Heart left ventricle (tissue), 16 donors: ENCODE measurements around the gene SYT9. TPM values are rescaled to one million over a fixed set of nuclear protein-coding genes. Genes with fewer than 3 reads are reported as not detected.

Experiments
- ATAC-seq, 4 donors: fragments of 200-7000 bp; cut with Tn5 transposase; one replicate each; pipeline ENCODE4 v1.9.1; 2020 to 2022; ENCODE audit warnings: moderate library complexity in 4 of 4, mild to moderate bottlenecking in 3 of 4, moderate number of reproducible peaks in 1 of 4
- DNase-seq, 5 donors: peaks; one replicate each; pipeline ENCODE4 v3.0.0-alpha.2; 2020
- H3K27ac ChIP-seq, 12 donors: fragments of 200-600 bp; sonication (generic) in 4 of 12; one replicate each; pipeline versions ENCODE4 v1.5.0 to v1.8.0; 2016 to 2022; ENCODE audit warnings: mild to moderate bottlenecking in 2 of 12
- H3K27me3 ChIP-seq, 9 donors: fragments of 200-600 bp; sonication (generic) in 2 of 9; one replicate each; pipeline versions ENCODE4 v1.5.1 to v1.8.0; 2016 to 2022; ENCODE audit warnings: mild to moderate bottlenecking in 3 of 9
- H3K36me3 ChIP-seq, 9 donors: fragments of 200-600 bp; sonication (generic) in 2 of 9; one replicate each; pipeline versions ENCODE4 v1.5.0 to v1.8.0; 2018 to 2022; ENCODE audit warnings: mild to moderate bottlenecking in 2 of 9
- H3K4me1 ChIP-seq, 12 donors: fragments of 200-600 bp; sonication (generic) in 4 of 12; one replicate each; pipeline versions ENCODE4 v1.5.0 to v1.8.0; 2016 to 2022; ENCODE audit warnings: mild to moderate bottlenecking in 3 of 12
- H3K4me3 ChIP-seq, 12 donors: fragments of 200-600 bp; sonication (generic) in 4 of 12; one replicate each; pipeline versions ENCODE4 v1.5.0 to v1.8.0; 2017 to 2022; ENCODE audit warnings: mild to moderate bottlenecking in 9 of 12, moderate library complexity in 4 of 12
- H3K9me3 ChIP-seq, 12 donors: fragments of 200-600 bp; sonication (generic) in 4 of 12; one replicate each; pipeline versions ENCODE4 v1.5.0 to v1.8.0; 2016 to 2022; ENCODE audit warnings: mild to moderate bottlenecking in 1 of 12
- CTCF ChIP-seq, 12 donors: fragments of 200-600 bp; sonication (generic) in 4 of 12; IDR thresholded peaks; one replicate each; pipeline versions ENCODE4 v1.5.0 to v1.8.0; 2018 to 2022; ENCODE audit warnings: antibody characterized with exemption in 12 of 12, mild to moderate bottlenecking in 5 of 12
- POLR2A ChIP-seq, 2 donors: fragments of 450-650 bp; IDR thresholded peaks; one replicate each; pipeline ENCODE4 v1.6.1; 2017; ENCODE audit warnings: antibody characterized with exemption in 2 of 2, mild to moderate bottlenecking in 2 of 2, moderate library complexity in 2 of 2
- WGBS, 4 donors: extraction: QIAGEN DNeasy Blood & Tissue Kit in 2 of 4; methylation state at CpG; one replicate each; pipeline versions ENCODE4 v1.1.5 to v1.1.7; 2013 to 2018; 5-methylcytosine and 5-hydroxymethylcytosine counted together
- intact Hi-C, 10 donors: fragments of 100-400 bp; cut with DNase I; formaldehyde crosslinking; loops; one replicate each; pipeline versions ENCODE4 v1.11.1 to v1.14.2; 2022
- polyA plus RNA-seq, 2 donors: library from polyadenylated mRNA; stranded (reverse); fragments of 200-250 nt; gene quantifications; one replicate each; pipeline ENCODE4 v1.2.3, GENCODE V29; 2013
- total RNA-seq, 9 donors: library from RNA; depleted of rRNA in 2 of 9; stranded (reverse); fragments of >200 nt in 2 of 9; fragmentation: NEBNext Ultra II Directional in 3 of 9; extraction: Animal tissue kit (Norgen Biotek cat#: 25700) in 3 of 9; gene quantifications; one replicate each; pipeline versions ENCODE4 v1.1.0 to v1.2.4, GENCODE V29; 2016 to 2023
- donor health status: ischemic (EF 13 %, LVEDD 7.1; RV severe dilation, severe dysfunction).
- donor health status: healthy with polysubstance abuse.
- donor health status: DM: no; HTN: yes; CAD: no.
- donor health status: DM: no; HTN: no; CAD: no.
- donor health status: ischemic (EF 25% LVEDD 6.9; RV normal size, moderate dysfunction).
- donor health status: ischemic (EF 25% LVEDD 5.7; RV mildly dilated, moderate dysfunction).
- donor health status: healthy.
- donor health status: DM: yes; HTN: yes; CAD: no.
- donor health status: ischemic (EF 35%, LVEDD 5.7; RV mildly dilated, moderate dysfunction).
- donor health status: nonischemic (EF 11% LVEDD 7.7; RV severe dilation, severe dysfunction).
- donor health status: DM: yes; HTN: yes; CAD: no.
- donor health status: PGD.
- donor health status: ischemic (EF 29% LVEDD 5.4; RV normal size, mild dysfunction).
- donor health status: nonischemic (EF 23%, LVEDD 6.1; RV moderate dilation, normal function).

SYT9 gene
- total and polyA plus RNA-seq, 11 donors = 0.04 to 1.4 (median 0.27) TPM; not detected in 2

DNA sequence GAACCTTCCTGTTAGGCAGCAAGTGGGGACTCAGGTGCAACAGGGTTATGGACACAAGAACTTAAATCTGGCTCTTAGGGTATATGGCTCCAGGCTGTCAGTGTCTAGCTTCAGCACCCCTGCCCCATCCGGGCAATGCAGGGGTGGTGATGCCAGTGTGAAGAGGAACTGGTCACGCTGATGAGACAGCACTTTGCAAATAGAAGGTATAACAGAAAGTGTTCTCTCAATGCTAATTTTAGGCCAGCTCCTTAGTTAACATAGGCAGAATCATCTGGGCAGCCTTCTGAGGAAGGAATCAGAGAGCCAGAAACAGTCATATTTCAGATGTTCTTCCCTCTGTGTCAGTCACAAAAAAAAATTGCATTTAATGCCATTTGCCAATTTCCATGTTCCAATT is 41.2 kb downstream of the SYT9 start:
- Histone ChIP-seq H3K27me3 (no peaks in the 10 kb centered on the region), H3K27ac (no peak overlapping the region), H3K36me3 (no peaks in the 10 kb centered on the region), H3K4me1 (no peaks in the 10 kb centered on the region), H3K4me3 (no peak overlapping the region), H3K9me3 (peaks cover 0 to 7% (median 0%) of the 10 kb centered on the region in 12 donors)
- intact Hi-C loops = no loop called here
- no peak for TF ChIP-seq POLR2A (IDR thresholded peaks at IDR 0.05)
- TF ChIP-seq CTCF (IDR thresholded peaks at IDR 0.05) = no peak
- no peak for ATAC-seq
- WGBS, 4 donors = 62 to 71% (median 69%) methylated on average over 2 of the region's 2 CpGs
- DNase-seq = no peak

DNA sequence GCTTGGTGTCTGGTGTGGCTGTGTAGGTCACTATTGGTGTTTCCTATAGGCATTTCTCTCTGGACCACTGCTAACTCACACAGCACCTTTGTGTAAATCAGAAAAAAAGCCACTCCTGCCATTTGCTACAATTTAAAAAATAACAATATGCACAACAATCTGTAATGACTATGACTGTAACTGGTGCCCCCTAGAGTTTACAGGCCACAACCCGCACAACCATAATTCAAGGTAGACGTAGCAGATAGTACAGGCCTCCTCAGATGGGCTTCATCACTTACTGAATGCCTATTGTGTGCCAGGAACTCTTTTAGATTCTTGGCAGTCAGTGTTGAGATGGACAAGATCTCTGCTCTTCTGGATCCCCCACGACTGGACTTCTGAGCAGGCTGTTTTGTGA is 47.7 kb downstream of the SYT9 start:
- Histone ChIP-seq H3K9me3 (peaks cover 0 to 7% (median 0%) of the 10 kb centered on the region in 12 donors), H3K27ac (no peak overlapping the region), H3K4me1 (no peaks in the 10 kb centered on the region), H3K4me3 (no peak overlapping the region), H3K36me3 (no peaks in the 10 kb centered on the region), H3K27me3 (no peaks in the 10 kb centered on the region)
- TF ChIP-seq CTCF (IDR thresholded peaks at IDR 0.05) = no peak
- TF ChIP-seq POLR2A (IDR thresholded peaks at IDR 0.05) = no peak
- intact Hi-C loops = no loop called here
- WGBS, 4 donors = 64 to 77% (median 71%) methylated on average over 3 of the region's 3 CpGs
- ATAC-seq (no peak), DNase-seq (no peak)

DNA sequence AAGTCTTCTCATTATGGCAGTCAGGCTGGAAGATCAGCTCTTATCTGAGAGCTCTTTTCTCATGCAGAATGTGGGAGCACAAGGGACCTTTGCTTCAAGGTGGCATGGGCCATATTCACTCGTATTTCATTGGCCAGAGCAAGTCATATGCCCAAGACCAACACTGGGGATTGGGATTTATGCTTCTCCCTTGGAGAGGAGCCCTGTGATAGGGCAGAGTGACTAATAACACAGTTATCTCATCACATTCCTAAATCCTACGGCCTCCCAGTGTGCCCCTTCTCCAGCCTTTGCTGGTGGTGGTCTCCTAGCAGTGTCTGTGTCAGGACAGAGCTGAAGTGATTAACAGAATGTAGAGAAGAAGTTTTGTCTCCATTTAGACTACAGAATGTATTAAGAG is 48.6 kb downstream of the SYT9 start:
- intact Hi-C loops = no loop called here
- H3K4me1 ChIP-seq = no peaks in the 10 kb centered on the region
- 39 to 71% (median 52%) methylated on average over 2 of the region's 2 CpGs for WGBS, 4 donors

DNA sequence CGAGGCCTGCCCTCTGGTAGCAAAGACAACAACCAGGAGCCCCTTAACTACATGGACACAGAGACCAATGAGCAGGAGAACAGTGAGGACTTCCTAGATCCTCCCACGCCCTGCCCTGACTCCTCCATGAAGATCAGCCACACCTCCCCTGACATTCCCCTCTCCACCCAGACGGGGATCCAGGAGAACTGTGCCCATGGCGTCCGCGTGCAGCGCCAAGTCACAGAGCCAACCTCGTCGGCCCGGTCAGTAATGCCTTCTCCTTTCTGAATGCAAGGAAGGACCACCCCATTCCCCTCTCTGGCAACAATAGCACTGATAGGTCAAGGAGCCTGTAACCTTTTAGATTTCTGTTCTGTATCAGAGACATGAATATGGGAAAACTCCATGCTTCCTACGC is 51.4 kb downstream of the SYT9 start:
- Histone ChIP-seq H3K27me3 (no peaks in the 10 kb centered on the region), H3K4me1 (no peaks in the 10 kb centered on the region), H3K27ac (no peak overlapping the region), H3K36me3 (no peaks in the 10 kb centered on the region), H3K9me3 (no peaks in the 10 kb centered on the region), H3K4me3 (no peak overlapping the region)
- TF ChIP-seq CTCF (IDR thresholded peaks at IDR 0.05) (no peak), POLR2A (IDR thresholded peaks at IDR 0.05) (no peak)
- intact Hi-C loops = no loop called here
- DNase-seq (no peak), ATAC-seq (no peak)
- WGBS, 4 donors = 89 to 93% (median 91%) methylated on average over 11 of the region's 11 CpGs

More for the DNA sequence above, 48.6 kb downstream of the SYT9 start:
- ATAC-seq (no peak), DNase-seq (no peak)
- Histone ChIP-seq H3K27ac (no peak overlapping the region), H3K9me3 (peaks cover 0 to 4% (median 0%) of the 10 kb centered on the region in 12 donors), H3K36me3 (no peaks in the 10 kb centered on the region), H3K27me3 (no peaks in the 10 kb centered on the region), H3K4me3 (no peak overlapping the region)
- no peak for TF ChIP-seq CTCF (IDR thresholded peaks at IDR 0.05)
- TF ChIP-seq POLR2A (IDR thresholded peaks at IDR 0.05) = no peak
